Ascending aorta (tissue), 2 donors: ENCODE measurements around the gene CDIPT. TPM values are rescaled to one million over a fixed set of nuclear protein-coding genes. Genes with fewer than 3 reads are reported as not detected.
"Not testable (repeated sequence)": the region's sequence is repeated elsewhere in the genome, so short reads cannot be mapped to it uniquely, and the experiment has no call there.

Source experiments
- DNase-seq, 2 donors: peaks; one replicate each; pipeline ENCODE4 v3.0.0-alpha.2; 2019; ENCODE audit warnings: low spot score in 2 of 2
- H3K27ac ChIP-seq, 2 donors: fragments of 200-600 bp; sonication (generic); one replicate each; pipeline ENCODE4 v1.5.1; 2016 to 2017; ENCODE audit warnings: mild to moderate bottlenecking in 1 of 2
- H3K27me3 ChIP-seq: fragments of 200-600 bp; sonication (generic); one replicate; pipeline ENCODE4 v1.5.1; 2017
- H3K36me3 ChIP-seq, 2 donors: fragments of 200-600 bp; sonication (generic); one replicate each; pipeline ENCODE4 v1.5.1; 2016
- H3K4me1 ChIP-seq, 2 donors: fragments of 200-600 bp; sonication (generic); one replicate each; pipeline ENCODE4 v1.5.1; 2016 to 2017; ENCODE audit warnings: mild to moderate bottlenecking in 1 of 2
- H3K4me3 ChIP-seq, 2 donors: fragments of 200-600 bp; sonication (generic); one replicate each; pipeline ENCODE4 v1.5.1; 2016 to 2017; ENCODE audit warnings: mild to moderate bottlenecking in 1 of 2
- H3K9me3 ChIP-seq, 2 donors: fragments of 200-600 bp; sonication (generic); one replicate each; pipeline ENCODE4 v1.5.1; 2016
- intact Hi-C: fragments of 100-400 bp; cut with DNase I; formaldehyde crosslinking; loops from one replicate; pipeline ENCODE4 v1.15.1; 2023
- total RNA-seq: library from RNA; depleted of rRNA; stranded (reverse); fragments of >200 nt; gene quantifications from one replicate; pipeline ENCODE4 v1.1.0, GENCODE V29; 2016
- TF ChIP-seq, protein P1 (sequence below), 3 experiments: fragments of 200-600 bp in 2 of 3; fragments of 450-650 bp in 1 of 3; sonication (generic) in 2 of 3; IDR thresholded peaks; one replicate each; pipeline ENCODE4 v1.5.1; 2016 to 2019; ENCODE audit warnings: antibody characterized with exemption in 3 of 3, mild to moderate bottlenecking in 1 of 3, moderate library complexity in 1 of 3

Gene CDIPT
- total RNA-seq, 1 donor from 2014 or later, result 174 TPM

DNA sequence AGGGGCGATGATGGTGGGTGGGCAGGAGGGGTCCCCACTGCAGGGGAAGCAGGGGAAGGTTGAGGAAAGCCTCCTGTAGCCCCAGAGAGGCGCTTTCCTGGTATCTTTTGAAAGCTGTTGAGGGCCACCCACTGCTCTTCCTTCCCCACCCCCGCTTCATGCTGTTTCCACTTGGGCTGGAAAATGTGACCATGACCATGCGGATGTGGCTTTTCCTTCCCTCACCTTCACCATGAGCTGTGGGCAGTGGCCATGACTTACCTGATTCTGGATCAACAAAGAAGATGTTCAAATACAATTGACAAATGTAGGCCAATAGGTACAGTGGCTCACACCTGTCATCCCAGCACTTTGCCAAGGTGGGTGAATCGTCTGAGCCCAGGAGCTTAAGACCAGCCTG lies 28.9 kb downstream of the CDIPT start:
- DNase-seq, result no peak
- Histone ChIP-seq H3K4me3 (no peak overlapping the region), H3K9me3 (no peaks in the 10 kb centered on the region), H3K27ac (no peak overlapping the region), H3K27me3 (no peaks in the 10 kb centered on the region), H3K36me3 (peaks cover 77 to 82% of the 10 kb centered on the region in 2 donors), H3K4me1 (no peaks in the 10 kb centered on the region)
- TF ChIP-seq, protein P1, sequence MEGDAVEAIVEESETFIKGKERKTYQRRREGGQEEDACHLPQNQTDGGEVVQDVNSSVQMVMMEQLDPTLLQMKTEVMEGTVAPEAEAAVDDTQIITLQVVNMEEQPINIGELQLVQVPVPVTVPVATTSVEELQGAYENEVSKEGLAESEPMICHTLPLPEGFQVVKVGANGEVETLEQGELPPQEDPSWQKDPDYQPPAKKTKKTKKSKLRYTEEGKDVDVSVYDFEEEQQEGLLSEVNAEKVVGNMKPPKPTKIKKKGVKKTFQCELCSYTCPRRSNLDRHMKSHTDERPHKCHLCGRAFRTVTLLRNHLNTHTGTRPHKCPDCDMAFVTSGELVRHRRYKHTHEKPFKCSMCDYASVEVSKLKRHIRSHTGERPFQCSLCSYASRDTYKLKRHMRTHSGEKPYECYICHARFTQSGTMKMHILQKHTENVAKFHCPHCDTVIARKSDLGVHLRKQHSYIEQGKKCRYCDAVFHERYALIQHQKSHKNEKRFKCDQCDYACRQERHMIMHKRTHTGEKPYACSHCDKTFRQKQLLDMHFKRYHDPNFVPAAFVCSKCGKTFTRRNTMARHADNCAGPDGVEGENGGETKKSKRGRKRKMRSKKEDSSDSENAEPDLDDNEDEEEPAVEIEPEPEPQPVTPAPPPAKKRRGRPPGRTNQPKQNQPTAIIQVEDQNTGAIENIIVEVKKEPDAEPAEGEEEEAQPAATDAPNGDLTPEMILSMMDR (IDR thresholded peaks at IDR 0.05), result no peak
- intact Hi-C loops, result no loop called here

DNA sequence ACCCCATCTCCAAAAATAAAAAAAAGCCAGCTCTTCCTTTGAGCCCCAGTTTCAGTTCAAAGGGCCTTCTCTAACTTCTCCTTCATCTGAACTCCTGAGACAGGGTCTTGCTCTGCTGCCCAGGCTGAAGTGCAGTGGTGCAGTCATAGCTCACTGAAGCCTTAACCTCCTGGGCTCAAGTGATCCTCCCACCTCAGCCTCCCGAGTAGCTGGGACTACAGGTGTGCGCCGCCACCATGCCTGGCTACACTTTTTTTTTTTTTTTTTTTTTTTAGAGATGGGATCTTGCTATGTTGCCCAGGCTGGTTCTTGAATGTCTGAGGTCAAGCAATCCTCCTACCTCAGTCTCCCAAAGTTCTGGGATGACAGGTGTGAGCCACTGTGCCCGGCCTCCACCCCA lies 29.8 kb downstream of the CDIPT start:
- H3K27ac ChIP-seq, H3K4me1 ChIP-seq, H3K4me3 ChIP-seq, H3K27me3 ChIP-seq, intact Hi-C loops, H3K9me3 ChIP-seq, DNase-seq: not testable (repeated sequence)
- peaks cover 71 to 75% of the 10 kb centered on the region in 2 donors for H3K36me3 ChIP-seq

DNA sequence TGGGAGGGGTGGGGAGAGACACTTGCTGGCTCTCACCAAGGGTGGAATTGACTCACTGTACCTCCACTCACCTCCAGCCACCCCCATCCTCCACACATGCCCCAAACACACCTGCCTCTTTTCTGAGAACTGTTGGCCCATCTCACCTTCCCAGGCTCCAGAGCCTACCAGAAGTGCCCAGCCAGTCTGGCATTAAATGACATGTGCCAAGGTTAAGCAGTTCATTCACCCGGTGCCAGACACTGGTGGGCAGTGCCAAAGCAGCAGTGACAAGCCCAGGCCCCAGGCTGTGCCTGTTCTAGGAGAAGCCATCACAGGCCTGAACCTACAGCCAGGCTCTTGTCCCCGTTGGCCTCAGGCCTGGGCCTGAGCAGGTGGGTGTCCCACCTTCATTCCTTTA lies 31.5 kb downstream of the CDIPT start:
- TF ChIP-seq, protein P1 (IDR thresholded peaks at IDR 0.05), result no peak
- H3K9me3 ChIP-seq, result no peaks in the 10 kb centered on the region
- DNase-seq, result no peak
- no peak overlapping the region for H3K27ac ChIP-seq
- intact Hi-C loops, result no loop called here
- no peaks in the 10 kb centered on the region for H3K4me1 ChIP-seq
- no peaks in the 10 kb centered on the region for H3K27me3 ChIP-seq
- no peak overlapping the region for H3K4me3 ChIP-seq
- H3K36me3 ChIP-seq, result peaks cover 58% of the 10 kb centered on the region in 2 donors

DNA sequence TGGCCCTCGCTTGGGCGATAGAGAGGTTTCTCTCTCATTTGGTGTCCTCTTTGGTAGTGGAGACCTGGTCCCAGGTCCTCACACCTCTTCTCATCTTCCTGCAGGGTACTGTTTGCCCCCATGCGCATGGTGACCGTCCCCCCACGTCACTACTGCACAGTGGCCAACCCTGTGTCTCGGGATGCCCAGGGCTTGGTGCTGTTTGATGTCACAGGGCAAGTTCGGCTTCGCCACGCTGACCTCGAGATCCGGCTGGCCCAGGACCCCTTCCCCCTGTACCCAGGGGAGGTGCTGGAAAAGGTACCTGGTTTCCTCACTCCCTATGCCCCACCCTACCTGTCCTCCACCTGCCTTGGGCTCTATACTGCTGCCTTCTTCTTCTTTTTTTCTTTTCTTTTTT lies 32.3 kb downstream of the CDIPT start:
- no peaks in the 10 kb centered on the region for H3K27me3 ChIP-seq
- H3K9me3 ChIP-seq, result no peaks in the 10 kb centered on the region
- peaks cover 50 to 53% of the 10 kb centered on the region in 2 donors for H3K36me3 ChIP-seq
- no peak overlapping the region for H3K27ac ChIP-seq
- no peak for DNase-seq
- intact Hi-C loops, result no loop called here
- peaks cover 1 to 5% of the 10 kb centered on the region in 2 donors for H3K4me1 ChIP-seq
- TF ChIP-seq, protein P1 (IDR thresholded peaks at IDR 0.05), result no peak
- H3K4me3 ChIP-seq, result no peak overlapping the region

DNA sequence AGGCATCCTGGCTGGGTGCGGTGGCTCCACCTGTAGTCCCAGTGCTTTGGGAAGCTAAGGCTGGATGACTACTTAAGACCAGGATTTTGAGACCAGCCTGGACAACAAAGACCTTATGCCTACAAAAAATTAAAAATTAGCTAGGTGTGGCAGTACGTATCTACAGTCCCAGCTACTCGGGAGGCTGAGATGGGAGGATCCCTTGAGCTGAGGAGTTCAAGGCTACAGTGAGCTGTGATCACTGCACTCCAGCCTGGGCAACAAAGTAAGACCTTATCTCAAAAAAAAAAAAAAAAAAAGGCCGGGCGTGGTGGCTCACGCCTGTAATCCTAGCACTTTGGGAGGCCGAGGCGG lies 36.7 kb downstream of the CDIPT start:
- intact Hi-C loops, result no loop called here
- H3K4me1 ChIP-seq, result peaks cover 28 to 41% of the 10 kb centered on the region in 2 donors

DNA sequence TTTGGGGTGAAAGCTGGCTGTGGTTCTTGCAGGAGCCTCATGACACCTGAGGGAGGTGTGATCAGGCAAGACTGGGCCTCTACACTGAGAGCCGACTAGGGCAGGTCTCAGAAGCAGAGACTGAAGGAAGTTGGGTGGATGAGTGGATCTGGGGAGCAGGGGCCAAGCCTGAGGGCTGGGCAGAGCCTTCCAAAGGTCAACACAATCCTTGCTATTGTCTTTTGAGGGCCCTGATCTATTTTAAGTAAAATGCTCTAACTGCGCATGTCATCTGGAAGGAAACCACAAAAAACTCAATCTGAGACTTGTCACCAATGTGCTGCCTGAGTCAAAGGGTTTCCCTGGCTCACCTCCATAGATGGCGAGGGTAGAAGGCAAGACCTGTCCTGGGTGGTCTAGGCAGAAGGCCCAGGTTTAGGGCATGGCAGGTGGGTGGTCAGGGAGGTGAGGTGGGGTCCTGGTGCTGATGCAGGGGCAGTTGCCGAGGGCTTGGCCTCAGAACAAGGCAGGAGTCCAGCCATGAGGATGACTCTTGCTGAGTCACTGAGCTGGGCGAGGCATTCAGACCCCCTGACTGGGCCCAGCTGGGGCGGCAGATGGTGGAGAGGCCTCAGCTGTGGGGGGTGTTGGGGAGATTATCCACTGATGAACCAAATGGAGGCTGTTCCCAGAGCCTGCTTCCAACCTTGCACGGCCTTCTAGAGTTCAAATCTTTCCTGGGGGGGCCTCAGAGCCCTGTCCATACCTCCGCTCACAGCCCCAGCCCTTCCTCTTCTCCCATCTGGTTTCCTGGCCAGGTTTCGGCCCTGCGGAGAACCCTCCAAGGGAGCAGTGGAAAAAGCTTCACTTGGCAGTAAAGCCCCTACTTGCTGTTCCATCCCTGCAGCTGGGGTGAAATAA lies 37.6 kb downstream of the CDIPT start:
- no peak for DNase-seq
- TF ChIP-seq, protein P1 (IDR thresholded peaks at IDR 0.05), result no peak
- peak overlapping the region; percentile 38 to 41 for H3K4me3 ChIP-seq
- H3K36me3 ChIP-seq, result peaks cover under 1 to 1% of the 10 kb centered on the region in 2 donors
- H3K9me3 ChIP-seq, result no peaks in the 10 kb centered on the region
- peak overlapping the region; percentile 69 to 88 for H3K27ac ChIP-seq
- no peaks in the 10 kb centered on the region for H3K27me3 ChIP-seq
- intact Hi-C loops, result loop anchor here (2.0 kb wide), 1 partner anchor 23 kb away; no protein-coding TSS in a partner anchor
- peaks cover 28 to 41% of the 10 kb centered on the region in 2 donors for H3K4me1 ChIP-seq

More for the DNA sequence above, 36.7 kb downstream of the CDIPT start:
- TF ChIP-seq, protein P1 (IDR thresholded peaks at IDR 0.05), result no peak
- Histone ChIP-seq H3K9me3 (no peaks in the 10 kb centered on the region), H3K4me3 (no peak overlapping the region), H3K27ac (peak overlapping the region; percentile 69 to 88), H3K27me3 (no peaks in the 10 kb centered on the region), H3K36me3 (peaks cover 10% of the 10 kb centered on the region in 2 donors)
- DNase-seq, result no peak
